Stimulated activated memory B cell treated with anti-CD40 and anti-IgM and Interleukin-4, amounts not matched to agents 10 μg/mL and 1 μg/mL and 100 μg/mL, for 72 hours (primary cell): ENCODE measurements around the gene ALAS1.
"Not testable (repeated sequence)": the region's sequence is repeated elsewhere in the genome, so short reads cannot be mapped to it uniquely, and the experiment has no call there.

ENCODE experiments used
- ATAC-seq: fragments of 150-1000 bp; cut with Tn5 transposase; 2 replicates; pipeline ENCODE4 v1.10.0; 2021
- H3K27ac Mint-ChIP-seq: one replicate; pipeline ENCODE4 v1.8.0; 2022; ENCODE audit warnings: mild to moderate bottlenecking, mixed read lengths
- H3K27me3 Mint-ChIP-seq: one replicate; pipeline ENCODE4 v1.8.0; 2022; ENCODE audit warnings: mixed read lengths
- H3K36me3 Mint-ChIP-seq: one replicate; pipeline ENCODE4 v1.8.0; 2022; ENCODE audit warnings: mixed read lengths
- H3K4me1 Mint-ChIP-seq: one replicate; pipeline ENCODE4 v1.8.0; 2022; ENCODE audit warnings: mixed read lengths
- H3K4me3 Mint-ChIP-seq: one replicate; pipeline ENCODE4 v1.8.0; 2022; ENCODE audit warnings: mild to moderate bottlenecking, moderate library complexity, mixed read lengths
- H3K9me3 Mint-ChIP-seq: one replicate; pipeline ENCODE4 v1.8.0; 2022; ENCODE audit warnings: mixed read lengths

The ALAS1 gene

GRCh38 chr3:52197842-52198625, at the start of gene ALAS1:
Gene ALAS1 (plus strand): TSS chr3:52198160. CDS start chr3:52199242, 1,082 bp downstream.
- peak within 1 kb of the TSS; percentile 99 for H3K4me3 Mint-ChIP-seq
- H3K27me3 Mint-ChIP-seq: no peaks in the 10 kb centered on the region
- H3K4me1 Mint-ChIP-seq: peaks cover 54% of the 10 kb centered on the region
- ATAC-seq: peak; percentile 95
- peak within 1 kb of the TSS; percentile 94 for H3K27ac Mint-ChIP-seq
- H3K36me3 Mint-ChIP-seq: peaks cover 22% of the 10 kb centered on the region
- H3K9me3 Mint-ChIP-seq: no peaks in the 10 kb centered on the region

GRCh38 chr3:52149021-52149420, 48.9 kb upstream of the ALAS1 start:
- Mint-ChIP-seq H3K9me3 (no peaks in the 10 kb centered on the region), H3K27ac (no peak overlapping the region), H3K4me3 (no peak overlapping the region), H3K36me3 (no peaks in the 10 kb centered on the region), H3K27me3 (no peaks in the 10 kb centered on the region), H3K4me1 (peaks cover 12% of the 10 kb centered on the region)
- ATAC-seq: no peak

GRCh38 chr3:52149726-52150125, 48.2 kb upstream of the ALAS1 start:
- ATAC-seq: no peak
- Mint-ChIP-seq H3K4me3 (no peak overlapping the region), H3K27me3 (no peaks in the 10 kb centered on the region), H3K9me3 (no peaks in the 10 kb centered on the region), H3K4me1 (peaks cover 11% of the 10 kb centered on the region), H3K36me3 (no peaks in the 10 kb centered on the region), H3K27ac (no peak overlapping the region)

- Mint-ChIP-seq H3K36me3 (no peaks in the 10 kb centered on the region), H3K4me1 (peaks cover 17% of the 10 kb centered on the region), H3K4me3 (no peak overlapping the region), H3K27ac (no peak overlapping the region), H3K9me3 (no peaks in the 10 kb centered on the region), H3K27me3 (no peaks in the 10 kb centered on the region)
- no peak for ATAC-seq
These were observed 47.6 kb upstream of the ALAS1 start for GRCh38 chr3:52150357-52150756.

- H3K27me3 Mint-ChIP-seq: no peaks in the 10 kb centered on the region
- H3K9me3 Mint-ChIP-seq: no peaks in the 10 kb centered on the region
- H3K27ac Mint-ChIP-seq: no peak overlapping the region
- ATAC-seq: no peak
- no peaks in the 10 kb centered on the region for H3K36me3 Mint-ChIP-seq
- H3K4me3 Mint-ChIP-seq: no peak overlapping the region
- H3K4me1 Mint-ChIP-seq: peaks cover 21% of the 10 kb centered on the region
These were observed 47.1 kb upstream of the ALAS1 start for GRCh38 chr3:52150860-52151259.

GRCh38 chr3:52151991-52152390, 46.0 kb upstream of the ALAS1 start:
- not testable (repeated sequence) for H3K9me3 Mint-ChIP-seq, H3K4me3 Mint-ChIP-seq, H3K27me3 Mint-ChIP-seq, H3K27ac Mint-ChIP-seq, ATAC-seq, H3K36me3 Mint-ChIP-seq
- peaks cover 21% of the 10 kb centered on the region for H3K4me1 Mint-ChIP-seq

GRCh38 chr3:52153389-52154096, 44.4 kb upstream of the ALAS1 start:
- Mint-ChIP-seq H3K36me3 (no peaks in the 10 kb centered on the region), H3K9me3 (no peaks in the 10 kb centered on the region), H3K27me3 (no peaks in the 10 kb centered on the region), H3K27ac (peak overlapping the region; percentile 94), H3K4me3 (peak overlapping the region; percentile 90), H3K4me1 (peaks cover 21% of the 10 kb centered on the region)
- peak; percentile 10 for ATAC-seq

GRCh38 chr3:52154135-52155094, 43.5 kb upstream of the ALAS1 start, which contains the start of gene POC1A:
Gene POC1A (minus strand): TSS chr3:52154423. CDS start chr3:52154372, 51 bp downstream.
- ATAC-seq: peak; percentile 91
- H3K36me3 Mint-ChIP-seq: no peaks in the 10 kb centered on the region

GRCh38 chr3:52155912-52156311, 42.0 kb upstream of the ALAS1 start:
- H3K9me3 Mint-ChIP-seq: no peaks in the 10 kb centered on the region
- H3K27ac Mint-ChIP-seq: peak overlapping the region; percentile 94
- peaks cover 21% of the 10 kb centered on the region for H3K4me1 Mint-ChIP-seq
- H3K4me3 Mint-ChIP-seq: peak overlapping the region; percentile 57
- H3K27me3 Mint-ChIP-seq: no peaks in the 10 kb centered on the region
- H3K36me3 Mint-ChIP-seq: no peaks in the 10 kb centered on the region
- no peak for ATAC-seq

More at GRCh38 chr3:52154135-52155094, 43.5 kb upstream of the ALAS1 start, which contains the start of gene POC1A:
- peak within 1 kb of the TSS; percentile 94 for H3K27ac Mint-ChIP-seq
- H3K27me3 Mint-ChIP-seq: no peaks in the 10 kb centered on the region
- H3K9me3 Mint-ChIP-seq: no peaks in the 10 kb centered on the region
- peaks cover 21% of the 10 kb centered on the region for H3K4me1 Mint-ChIP-seq
- peak within 1 kb of the TSS; percentile 90 for H3K4me3 Mint-ChIP-seq

GRCh38 chr3:52159503-52159902, 38.5 kb upstream of the ALAS1 start:
- H3K27ac Mint-ChIP-seq: no peak overlapping the region
- H3K4me3 Mint-ChIP-seq: no peak overlapping the region
- no peaks in the 10 kb centered on the region for H3K36me3 Mint-ChIP-seq

GRCh38 chr3:52162250-52162872, 35.6 kb upstream of the ALAS1 start:
- H3K27ac Mint-ChIP-seq: no peak overlapping the region
- H3K9me3 Mint-ChIP-seq: no peaks in the 10 kb centered on the region
- no peaks in the 10 kb centered on the region for H3K27me3 Mint-ChIP-seq
- no peaks in the 10 kb centered on the region for H3K36me3 Mint-ChIP-seq
- ATAC-seq: no peak
- no peaks in the 10 kb centered on the region for H3K4me1 Mint-ChIP-seq
- H3K4me3 Mint-ChIP-seq: no peak overlapping the region

More at GRCh38 chr3:52159503-52159902, 38.5 kb upstream of the ALAS1 start:
- Mint-ChIP-seq H3K27me3 (no peaks in the 10 kb centered on the region), H3K9me3 (no peaks in the 10 kb centered on the region), H3K4me1 (peaks cover 13% of the 10 kb centered on the region)
- ATAC-seq: no peak

- H3K9me3 Mint-ChIP-seq: no peaks in the 10 kb centered on the region
- H3K27me3 Mint-ChIP-seq: no peaks in the 10 kb centered on the region
- no peaks in the 10 kb centered on the region for H3K4me1 Mint-ChIP-seq
- H3K36me3 Mint-ChIP-seq: no peaks in the 10 kb centered on the region
- ATAC-seq: no peak
- H3K4me3 Mint-ChIP-seq: no peak overlapping the region
- no peak overlapping the region for H3K27ac Mint-ChIP-seq
These were observed 30.7 kb upstream of the ALAS1 start for GRCh38 chr3:52167240-52167639.

- H3K36me3 Mint-ChIP-seq, H3K9me3 Mint-ChIP-seq, H3K4me1 Mint-ChIP-seq, H3K27ac Mint-ChIP-seq, ATAC-seq, H3K27me3 Mint-ChIP-seq, H3K4me3 Mint-ChIP-seq: not testable (repeated sequence)
These were observed 27.7 kb upstream of the ALAS1 start for GRCh38 chr3:52170217-52170616.

- Mint-ChIP-seq H3K27me3 (peaks cover 15% of the 10 kb centered on the region), H3K36me3 (no peaks in the 10 kb centered on the region), H3K27ac (no peak overlapping the region), H3K4me3 (no peak overlapping the region), H3K4me1 (no peaks in the 10 kb centered on the region), H3K9me3 (no peaks in the 10 kb centered on the region)
- ATAC-seq: no peak
These were observed 26.3 kb upstream of the ALAS1 start for GRCh38 chr3:52171514-52172261.
